HepG2 (cell line): ENCODE results near the gene AASS. TPM values are rescaled to one million over a fixed set of nuclear protein-coding genes. Genes with fewer than 3 reads are reported as not detected.

Experiments used
- HMG20B ChIP-seq: conservative IDR thresholded peaks from 2 replicates; pipeline ENCODE4 v1.6.1; 2016; ENCODE audit warnings: missing genetic modification reagents, missing compliant biosample characterization
- HNF1B ChIP-seq: sonication (generic); formaldehyde crosslinking; IDR thresholded peaks from 2 replicates; pipeline ENCODE4 v1.5.1; 2020; ENCODE audit warnings: mild to moderate bottlenecking, moderate library complexity, missing genetic modification reagents
- HNF4A ChIP-seq: sonication (generic); formaldehyde crosslinking; IDR thresholded peaks from 2 replicates; pipeline ENCODE4 v1.4.0; 2020; ENCODE audit warnings: missing genetic modification reagents
- HNF4G ChIP-seq, 2 experiments: sonication (generic) in 1 of 2; formaldehyde crosslinking in 1 of 2; IDR thresholded peaks; 2 replicates each; pipeline versions ENCODE4 v1.4.0 to v1.6.1; 2011 to 2020; ENCODE audit warnings: borderline replicate concordance in 2 of 2, low read depth in 2 of 2, mild to moderate bottlenecking in 2 of 2, low read length in 1 of 2, missing genetic modification reagents in 1 of 2, moderate library complexity in 1 of 2
- KDM5A ChIP-seq: fragments of 200-600 bp; sonication (generic); IDR thresholded peaks from 2 replicates; pipeline ENCODE4 v1.7.0; 2018; ENCODE audit warnings: antibody characterized with exemption, mild to moderate bottlenecking, low read length, borderline replicate concordance
- MAX ChIP-seq: IDR thresholded peaks from 2 replicates; pipeline ENCODE4 v1.6.1; 2012; ENCODE audit warnings: inconsistent platforms
- NCOA2 ChIP-seq: sonication (generic); formaldehyde crosslinking; IDR thresholded peaks from 2 replicates; pipeline ENCODE4 v1.8.0; 2022; ENCODE audit warnings: inconsistent platforms
- NCOA5 ChIP-seq: sonication (generic); formaldehyde crosslinking; IDR thresholded peaks from 2 replicates; pipeline ENCODE4 v1.4.0; 2020; ENCODE audit warnings: missing genetic modification reagents
- ONECUT2 ChIP-seq: sonication (generic); formaldehyde crosslinking; IDR thresholded peaks from 2 replicates; pipeline ENCODE4 v1.4.0; 2020; ENCODE audit warnings: missing genetic modification reagents
- PHF8 ChIP-seq: sonication (generic); formaldehyde crosslinking; IDR thresholded peaks from 2 replicates; pipeline ENCODE4 v1.5.0; 2020; ENCODE audit warnings: missing genetic modification reagents
- POLR2AphosphoS5 ChIP-seq: IDR thresholded peaks from 2 replicates; pipeline ENCODE4 v1.6.1; 2012; ENCODE audit warnings: low read depth, low read length
- SP5 ChIP-seq: IDR thresholded peaks from 2 replicates; pipeline ENCODE4 v1.6.1; 2016; ENCODE audit warnings: low read depth, borderline replicate concordance
- STAT6 ChIP-seq: sonication (generic); formaldehyde crosslinking; IDR thresholded peaks from 2 replicates; pipeline ENCODE4 v1.4.0; 2020; ENCODE audit warnings: missing genetic modification reagents, mild to moderate bottlenecking, borderline replicate concordance
- TAF15 ChIP-seq: fragments of 200-400 bp; formaldehyde crosslinking; IDR thresholded peaks from one replicate; pipeline ENCODE4 v1.6.1; 2018; ENCODE audit warnings: mild to moderate bottlenecking, low read depth, low read length; ENCODE audit not compliant: poor library complexity, severe bottlenecking
- ZBTB3 ChIP-seq: sonication (generic); formaldehyde crosslinking; IDR thresholded peaks from 2 replicates; pipeline ENCODE4 v1.4.0; 2020; ENCODE audit warnings: low read depth, mild to moderate bottlenecking, moderate library complexity, missing genetic modification reagents, borderline replicate concordance
- ZFP90 ChIP-seq: sonication (generic); formaldehyde crosslinking; IDR thresholded peaks from 2 replicates; pipeline ENCODE4 v1.8.0; 2022; ENCODE audit warnings: missing genetic modification reagents, mild to moderate bottlenecking, inconsistent platforms, borderline replicate concordance
- ZNF317 ChIP-seq: sonication (generic); formaldehyde crosslinking; IDR thresholded peaks from 2 replicates; pipeline ENCODE4 v1.5.0; 2020; ENCODE audit warnings: mild to moderate bottlenecking, missing genetic modification reagents
- polyA plus RNA-seq, 8 experiments: library from polyadenylated mRNA; depleted of rRNA in 3 of 8; stranded (reverse) in 7 of 8; unstranded in 1 of 8; fragments of >200 nt; fragmentation: Illumina TruSeq in 4 of 8; extraction: Trizol in 4 of 8; gene quantifications; 2 replicates each; pipeline versions ENCODE4 v1.2.1 to v1.2.3, GENCODE V29; 2011 to 2016; ENCODE audit warnings: low read depth in 4 of 8, missing spikeins in 1 of 8, mixed read lengths in 1 of 8; ENCODE audit not compliant: insufficient read depth in 1 of 8
- total RNA-seq, 5 experiments: library from RNA; depleted of rRNA; stranded (reverse); fragments of >200 nt; fragmentation: Illumina TruSeq; extraction: Trizol; gene quantifications; 2 replicates each; pipeline ENCODE4 v1.2.3, GENCODE V29; 2016; ENCODE audit warnings: low read depth in 1 of 5
- TF ChIP-seq, protein P1 (sequence below): sonication (generic); formaldehyde crosslinking; IDR thresholded peaks from 2 replicates; pipeline ENCODE4 v1.8.0; 2022; ENCODE audit warnings: missing genetic modification reagents, mild to moderate bottlenecking, inconsistent platforms, borderline replicate concordance
- TF ChIP-seq, protein P2 (sequence below), 2 experiments: sonication (generic) in 1 of 2; formaldehyde crosslinking in 1 of 2; IDR thresholded peaks; 2 replicates each; pipeline versions ENCODE4 v1.4.0 to v1.6.1; 2018 to 2020; ENCODE audit warnings: missing genetic modification reagents in 2 of 2, borderline replicate concordance in 1 of 2, low read depth in 1 of 2, mild to moderate bottlenecking in 1 of 2, missing biosample characterization in 1 of 2

Gene AASS
- total and polyA plus RNA-seq, 2 of the 13 experiments (the other 11 are each of a cell fraction or from before 2014, with no cell fraction given), result 11.6 to 43.9 TPM

DNA sequence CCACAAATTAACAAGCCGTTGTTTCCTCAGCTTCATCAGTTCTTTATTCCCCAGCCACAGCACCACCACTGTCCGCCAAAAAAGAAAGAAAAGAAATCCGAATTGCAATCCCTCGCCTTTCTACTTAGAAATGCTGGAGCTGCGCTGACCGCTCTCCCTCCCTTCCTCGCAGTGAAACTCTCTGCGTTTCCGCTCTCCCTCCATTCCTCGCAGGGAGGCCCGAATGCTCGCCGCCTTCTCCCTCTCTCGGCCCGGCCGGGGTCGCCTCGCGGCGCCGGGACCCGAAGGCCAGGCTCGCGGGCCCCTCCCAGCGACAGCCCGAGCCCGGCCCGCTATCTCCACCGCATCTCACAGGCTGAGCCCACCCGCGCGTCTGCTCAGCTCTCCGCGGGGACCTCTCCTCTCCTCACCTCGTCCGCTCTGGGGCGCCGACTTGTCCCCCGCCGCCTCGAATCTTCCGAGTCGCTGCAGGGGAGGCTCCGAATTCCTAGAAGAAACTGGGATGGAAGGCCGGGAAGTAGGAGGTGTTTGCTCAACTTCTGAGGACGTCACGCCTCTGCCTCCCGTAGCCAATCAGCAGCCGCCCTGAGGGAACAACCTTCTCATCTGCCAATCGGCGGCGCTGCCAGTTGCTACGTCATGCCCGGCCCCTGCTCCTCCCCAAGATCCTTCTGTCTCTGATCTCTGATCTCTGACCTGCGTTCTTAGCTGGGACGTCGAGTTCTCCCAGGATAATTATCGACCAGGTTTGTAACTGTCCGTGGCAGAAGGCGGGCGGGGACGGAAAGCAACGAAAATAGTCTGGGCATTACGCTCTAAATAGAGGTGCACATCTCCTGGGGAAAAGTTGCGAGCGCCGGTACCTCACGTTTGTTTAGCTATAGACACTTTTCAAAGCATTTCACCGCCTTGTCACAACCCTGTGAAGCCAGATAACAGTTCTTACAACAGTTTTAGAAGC lies at the start of gene AASS (continued):
- no peak for TF ChIP-seq NCOA5 (CRISPR knock-in tag)
- no peak for TF ChIP-seq HMG20B (CRISPR knock-in tag)
- TF ChIP-seq KDM5A, result peak; percentile 74; the same call in 1 of the 2 replicates
- peak; percentile 93 for TF ChIP-seq HNF4A (CRISPR knock-in tag)
- peak; percentile 91 for TF ChIP-seq TAF15
- peak; percentile 81 for TF ChIP-seq PHF8 (CRISPR knock-in tag)
- TF ChIP-seq, protein P1, sequence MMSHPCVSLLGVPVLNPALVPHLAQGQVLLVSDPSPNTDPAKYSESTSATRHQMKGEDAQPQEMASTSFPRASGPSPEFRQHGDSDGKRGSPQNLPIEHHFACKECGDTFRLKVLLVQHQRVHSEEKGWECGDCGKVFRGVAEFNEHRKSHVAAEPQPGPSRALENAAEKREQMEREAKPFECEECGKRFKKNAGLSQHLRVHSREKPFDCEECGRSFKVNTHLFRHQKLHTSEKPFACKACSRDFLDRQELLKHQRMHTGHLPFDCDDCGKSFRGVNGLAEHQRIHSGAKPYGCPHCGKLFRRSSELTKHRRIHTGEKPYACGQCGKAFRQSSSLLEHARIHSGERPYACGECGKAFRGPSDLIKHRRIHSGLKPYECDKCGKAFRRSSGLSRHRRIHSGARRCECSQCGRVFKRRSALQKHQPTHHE (CRISPR knock-in tag), result no peak
- peak; percentile 32; the same call in 1 of the 2 replicates for TF ChIP-seq POLR2AphosphoS5
- TF ChIP-seq SP5 (CRISPR knock-in tag), result peak; percentile 62
- TF ChIP-seq HNF1B (CRISPR knock-in tag), result peak; percentile 68; the same call in 1 of the 2 replicates
- TF ChIP-seq ZFP90 (CRISPR knock-in tag), result peak; percentile 32; the same call in 1 of the 2 replicates
- TF ChIP-seq ZNF317 (CRISPR knock-in tag), result 0 out of 2 replicates have a peak, but pooled peaks have one; percentile 65
- TF ChIP-seq STAT6, result no peak
- TF ChIP-seq MAX, result peak; percentile 37; the same call in 1 of the 2 replicates
- TF ChIP-seq HNF4G (IDR thresholded peaks at IDR 0.05; ENCODE audit: borderline replicate concordance, low read depth, low read length), result peak; percentile 46; the same call in 1 of the 2 replicates
- TF ChIP-seq HNF4G (CRISPR knock-in tag; IDR thresholded peaks at IDR 0.05; ENCODE audit: borderline replicate concordance, low read depth), result 0 out of 2 replicates have a peak, but pooled peaks have one; percentile 15
- peak; percentile 14; the same call in 1 of the 2 replicates for TF ChIP-seq NCOA2 (CRISPR knock-in tag)
- 0 out of 2 replicates have a peak, but pooled peaks have one; percentile 62 for TF ChIP-seq ZBTB3 (CRISPR knock-in tag)
- TF ChIP-seq, protein P2, sequence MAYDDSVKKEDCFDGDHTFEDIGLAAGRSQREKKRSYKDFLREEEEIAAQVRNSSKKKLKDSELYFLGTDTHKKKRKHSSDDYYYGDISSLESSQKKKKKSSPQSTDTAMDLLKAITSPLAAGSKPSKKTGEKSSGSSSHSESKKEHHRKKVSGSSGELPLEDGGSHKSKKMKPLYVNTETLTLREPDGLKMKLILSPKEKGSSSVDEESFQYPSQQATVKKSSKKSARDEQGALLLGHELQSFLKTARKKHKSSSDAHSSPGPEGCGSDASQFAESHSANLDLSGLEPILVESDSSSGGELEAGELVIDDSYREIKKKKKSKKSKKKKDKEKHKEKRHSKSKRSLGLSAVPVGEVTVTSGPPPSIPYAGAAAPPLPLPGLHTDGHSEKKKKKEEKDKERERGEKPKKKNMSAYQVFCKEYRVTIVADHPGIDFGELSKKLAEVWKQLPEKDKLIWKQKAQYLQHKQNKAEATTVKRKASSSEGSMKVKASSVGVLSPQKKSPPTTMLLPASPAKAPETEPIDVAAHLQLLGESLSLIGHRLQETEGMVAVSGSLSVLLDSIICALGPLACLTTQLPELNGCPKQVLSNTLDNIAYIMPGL (CRISPR knock-in tag; IDR thresholded peaks at IDR 0.05; ENCODE audit: borderline replicate concordance in 1 of 2, low read depth in 1 of 2), result peak; percentile 42 to 80; a peak in 3 of 4 replicates
- peak; percentile 90 for TF ChIP-seq ONECUT2 (CRISPR knock-in tag)
